ENCODE data around the gene METTL25B. TPM values are rescaled to one million over a fixed set of nuclear protein-coding genes. Genes with fewer than 3 reads are reported as not detected.
"Not testable (repeated sequence)": the region's sequence is repeated elsewhere in the genome, so short reads cannot be mapped to it uniquely, and the experiment has no call there.

The METTL25B gene
- total RNA-seq, 4 donors from 2014 or later = 12.9 to 28.0 (median 17.6) TPM

DNA sequence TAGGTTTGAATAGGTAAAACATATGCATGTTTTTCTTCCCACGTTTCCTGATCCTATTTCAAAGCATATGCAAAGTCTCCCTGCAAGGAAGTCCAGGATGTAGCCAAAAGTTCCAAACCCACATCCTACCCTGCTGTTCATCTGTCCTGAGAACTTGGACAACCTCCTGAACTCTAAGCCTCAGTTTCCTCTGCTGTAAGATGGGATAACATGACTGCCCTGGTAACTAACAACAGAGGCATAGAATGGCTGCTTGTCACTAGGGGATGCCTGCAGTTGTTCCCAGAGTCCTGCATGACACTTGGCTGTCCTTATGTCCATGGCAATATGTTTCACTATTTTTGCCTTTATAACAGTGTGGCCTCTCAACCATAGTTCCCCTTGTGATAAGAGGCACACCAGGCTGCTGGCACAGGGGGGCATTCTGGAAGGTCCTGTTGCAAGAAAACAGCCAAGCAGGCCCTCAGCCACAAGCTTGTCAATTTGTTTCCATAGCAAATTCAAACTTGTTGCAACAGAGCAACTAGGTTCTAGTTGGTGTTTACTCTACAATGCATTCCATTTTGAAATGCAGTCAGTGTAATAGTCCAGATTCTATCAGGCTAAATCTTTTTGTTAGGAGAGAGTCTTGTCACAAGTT, 24.7 kb downstream of the METTL25B start:
- TF ChIP-seq, protein P1, sequence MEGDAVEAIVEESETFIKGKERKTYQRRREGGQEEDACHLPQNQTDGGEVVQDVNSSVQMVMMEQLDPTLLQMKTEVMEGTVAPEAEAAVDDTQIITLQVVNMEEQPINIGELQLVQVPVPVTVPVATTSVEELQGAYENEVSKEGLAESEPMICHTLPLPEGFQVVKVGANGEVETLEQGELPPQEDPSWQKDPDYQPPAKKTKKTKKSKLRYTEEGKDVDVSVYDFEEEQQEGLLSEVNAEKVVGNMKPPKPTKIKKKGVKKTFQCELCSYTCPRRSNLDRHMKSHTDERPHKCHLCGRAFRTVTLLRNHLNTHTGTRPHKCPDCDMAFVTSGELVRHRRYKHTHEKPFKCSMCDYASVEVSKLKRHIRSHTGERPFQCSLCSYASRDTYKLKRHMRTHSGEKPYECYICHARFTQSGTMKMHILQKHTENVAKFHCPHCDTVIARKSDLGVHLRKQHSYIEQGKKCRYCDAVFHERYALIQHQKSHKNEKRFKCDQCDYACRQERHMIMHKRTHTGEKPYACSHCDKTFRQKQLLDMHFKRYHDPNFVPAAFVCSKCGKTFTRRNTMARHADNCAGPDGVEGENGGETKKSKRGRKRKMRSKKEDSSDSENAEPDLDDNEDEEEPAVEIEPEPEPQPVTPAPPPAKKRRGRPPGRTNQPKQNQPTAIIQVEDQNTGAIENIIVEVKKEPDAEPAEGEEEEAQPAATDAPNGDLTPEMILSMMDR (IDR thresholded peaks at IDR 0.05 in 4 of 5, conservative IDR thresholded peaks at IDR 0.05 in 1 of 5) = no peak
- TF ChIP-seq POLR2A (IDR thresholded peaks at IDR 0.05) = no peak
- Histone ChIP-seq H3K4me3 (peak overlapping the region; percentile 86 to 100 (median 96)), H3K9me3 (no peaks in the 10 kb centered on the region), H3K27ac (peak overlapping the region; percentile 94 to 100 (median 100)), H3K27me3 (no peaks in the 10 kb centered on the region), H3K4me1 (peaks cover 39 to 48% of the 10 kb centered on the region in 2 donors), H3K36me3 (no peaks in the 10 kb centered on the region)
- no peak for DNase-seq
- ATAC-seq = no peak
- in situ Hi-C loops (cut with MboI; ENCODE audit: low sequenced_read_pairs in 4 of 4) = no loop called here
- intact Hi-C loops (cut with DNase I; ENCODE audit: low total_unique reads) = no loop called here

- intact Hi-C loops (cut with DNase I; ENCODE audit: low total_unique reads) = no loop called here
- Histone ChIP-seq H3K9me3 (no peaks in the 10 kb centered on the region), H3K36me3 (no peaks in the 10 kb centered on the region), H3K27me3 (no peaks in the 10 kb centered on the region), H3K4me1 (peaks cover 31 to 35% of the 10 kb centered on the region in 2 donors), H3K4me3 (no peak overlapping the region), H3K27ac (peak overlapping the region in 3 of 4 donors; percentile 41 to 100 (median 100))
- in situ Hi-C loops (cut with MboI; ENCODE audit: low sequenced_read_pairs in 4 of 4) = no loop called here
- TF ChIP-seq, protein P1 (IDR thresholded peaks at IDR 0.05 in 4 of 5, conservative IDR thresholded peaks at IDR 0.05 in 1 of 5) = no peak
- no peak for TF ChIP-seq POLR2A (IDR thresholded peaks at IDR 0.05)
- ATAC-seq = peak in 1 of 2 donors; percentile 13
- DNase-seq = peak in 1 of 2 donors; percentile 56
Measured at GRCh38 chr1:156754219-156754618, 25.9 kb downstream of the METTL25B start.

- Histone ChIP-seq H3K27me3 (no peaks in the 10 kb centered on the region), H3K27ac (peak overlapping the region in 3 of 4 donors; percentile 3 to 100 (median 46)), H3K9me3 (no peaks in the 10 kb centered on the region), H3K36me3 (no peaks in the 10 kb centered on the region), H3K4me1 (peaks cover 24 to 25% of the 10 kb centered on the region in 2 donors), H3K4me3 (no peak overlapping the region)
- ATAC-seq (no peak), DNase-seq (no peak)
- intact Hi-C loops (cut with DNase I; ENCODE audit: low total_unique reads) = no loop called here
- in situ Hi-C loops (cut with MboI; ENCODE audit: low sequenced_read_pairs in 4 of 4) = no loop called here
- no peak for TF ChIP-seq POLR2A (IDR thresholded peaks at IDR 0.05)
- TF ChIP-seq, protein P1 (IDR thresholded peaks at IDR 0.05 in 4 of 5, conservative IDR thresholded peaks at IDR 0.05 in 1 of 5) = no peak
Measured at GRCh38 chr1:156755527-156755950, 27.3 kb downstream of the METTL25B start.

DNA sequence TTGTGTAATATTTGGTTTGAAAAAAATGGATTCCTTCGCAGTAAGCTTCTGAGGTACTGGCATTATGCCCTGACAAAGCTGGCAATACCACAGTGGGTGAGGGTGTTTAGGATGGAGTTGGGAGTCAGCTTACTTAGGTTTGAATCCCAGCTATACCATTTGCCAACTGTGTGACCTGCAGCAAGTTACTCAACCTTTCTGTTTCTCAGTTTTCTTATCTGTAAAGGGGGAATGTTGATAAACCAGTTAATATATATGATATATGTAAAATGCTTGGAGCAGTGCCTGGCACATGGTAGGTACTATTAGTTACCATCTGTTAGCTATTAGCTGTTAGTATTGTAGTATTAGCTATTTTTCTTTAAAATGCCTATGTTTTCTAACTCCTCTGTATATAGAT, 28.1 kb downstream of the METTL25B start:
- peaks cover 31% of the 10 kb centered on the region in 2 donors for H3K4me1 ChIP-seq
- ATAC-seq (no peak), DNase-seq (no peak)
- no peaks in the 10 kb centered on the region for H3K9me3 ChIP-seq
- TF ChIP-seq, protein P1 (IDR thresholded peaks at IDR 0.05 in 4 of 5, conservative IDR thresholded peaks at IDR 0.05 in 1 of 5) = no peak
- no peak for TF ChIP-seq POLR2A (IDR thresholded peaks at IDR 0.05)
- intact Hi-C loops (cut with DNase I; ENCODE audit: low total_unique reads) = no loop called here
- H3K27ac ChIP-seq = peak overlapping the region in 1 of 4 donors; percentile 100
- H3K4me3 ChIP-seq = no peak overlapping the region
- H3K36me3 ChIP-seq = no peaks in the 10 kb centered on the region
- H3K27me3 ChIP-seq = no peaks in the 10 kb centered on the region
- in situ Hi-C loops (cut with MboI; ENCODE audit: low sequenced_read_pairs in 4 of 4) = no loop called here

DNA sequence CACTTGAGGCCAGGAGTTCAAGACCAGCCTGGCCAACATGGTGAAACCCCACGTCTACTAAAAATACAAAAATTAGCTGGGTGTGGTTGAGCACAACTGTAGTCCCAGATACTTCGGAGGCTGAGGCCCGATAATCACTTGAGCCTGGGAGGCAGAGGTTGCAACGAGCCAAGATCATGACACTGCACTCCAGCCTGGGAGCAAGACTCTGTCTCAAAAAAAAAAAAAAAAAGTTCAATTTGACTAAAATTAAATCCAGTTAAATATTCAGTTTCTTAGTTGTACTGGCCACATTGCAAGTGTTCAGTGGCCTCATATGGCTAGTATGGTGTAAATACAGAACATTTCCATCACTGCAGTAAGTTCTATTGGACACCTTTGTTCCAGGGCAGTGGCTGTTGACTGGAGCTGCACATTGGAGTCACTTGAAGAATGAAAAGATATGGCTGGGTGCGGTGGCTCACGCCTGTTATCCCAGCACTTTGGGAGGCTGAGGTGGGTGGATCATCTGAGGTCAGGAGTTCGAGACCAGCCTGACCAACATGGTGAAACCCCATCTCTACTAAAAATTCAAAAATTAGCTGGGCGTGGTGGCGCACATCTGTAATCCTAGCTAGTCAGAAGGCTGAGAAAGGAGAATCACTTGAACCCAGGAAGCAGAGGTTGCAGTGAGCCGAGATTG, 29.4 kb downstream of the METTL25B start:
- in situ Hi-C loops (cut with MboI; ENCODE audit: low sequenced_read_pairs in 4 of 4); H3K27me3 ChIP-seq; intact Hi-C loops (cut with DNase I; ENCODE audit: low total_unique reads); H3K9me3 ChIP-seq; H3K4me3 ChIP-seq; DNase-seq; H3K36me3 ChIP-seq; ATAC-seq: not testable (repeated sequence)
- Histone ChIP-seq H3K27ac (peak overlapping the region in 2 of 4 donors; percentile 38 to 49), H3K4me1 (peaks cover 26 to 28% of the 10 kb centered on the region in 2 donors)
